ENCODE data around the gene CBY1.
A peak's percentile ranks its signal among the peaks of the same experiment; 100 is the strongest.

Gene CBY1

GRCh38 chr22:38704654-38705234 lies 48.3 kb downstream of the CBY1 start:
- no peak for DNase-seq

DNA sequence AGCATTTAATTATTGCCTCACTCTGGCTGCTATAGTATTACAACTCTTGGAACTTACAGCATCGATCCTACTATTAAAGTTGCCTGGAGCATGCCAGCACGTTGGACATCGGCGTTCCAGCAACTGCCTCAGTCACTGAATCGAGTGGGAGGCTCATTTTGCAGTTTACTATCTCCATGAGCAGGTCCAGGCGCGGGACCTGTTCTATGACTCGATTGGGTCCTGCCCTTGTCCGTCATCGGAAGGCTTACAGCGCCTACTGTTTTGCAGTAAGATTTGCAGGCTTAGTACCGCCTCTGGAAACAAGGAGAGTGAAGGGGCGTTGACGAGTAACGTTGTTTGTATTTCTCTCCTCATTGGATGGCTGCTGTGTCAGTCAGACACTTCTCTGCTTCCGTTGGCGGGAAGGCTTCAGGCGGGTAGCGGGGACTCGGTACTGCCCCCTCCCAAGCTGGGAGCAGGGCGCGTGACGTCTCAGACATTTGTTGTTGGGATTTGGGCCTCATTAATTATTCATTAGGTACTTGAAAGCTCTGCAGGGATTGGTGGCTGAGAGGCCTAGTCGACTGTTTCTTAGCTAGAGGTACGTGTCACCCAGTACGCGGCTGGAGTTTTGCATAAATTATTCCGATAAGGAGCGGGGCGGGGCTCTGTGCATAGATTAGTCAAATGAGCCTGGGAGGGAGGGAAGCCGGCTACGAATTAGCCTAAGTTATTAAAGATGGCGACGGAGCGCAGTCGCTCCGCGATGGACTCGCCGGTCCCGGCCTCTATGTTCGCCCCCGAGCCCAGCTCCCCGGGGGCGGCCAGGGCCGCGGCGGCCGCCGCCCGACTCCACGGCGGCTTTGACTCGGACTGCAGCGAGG lies 49.0 kb downstream of the CBY1 start, which contains the start of gene GTPBP1:
TSS of gene GTPBP1 (plus strand) at position 710 of the 866 bp plus-strand sequence. CDS start at position 722, 12 bp downstream.
- peak; percentile 95 for DNase-seq

DNA sequence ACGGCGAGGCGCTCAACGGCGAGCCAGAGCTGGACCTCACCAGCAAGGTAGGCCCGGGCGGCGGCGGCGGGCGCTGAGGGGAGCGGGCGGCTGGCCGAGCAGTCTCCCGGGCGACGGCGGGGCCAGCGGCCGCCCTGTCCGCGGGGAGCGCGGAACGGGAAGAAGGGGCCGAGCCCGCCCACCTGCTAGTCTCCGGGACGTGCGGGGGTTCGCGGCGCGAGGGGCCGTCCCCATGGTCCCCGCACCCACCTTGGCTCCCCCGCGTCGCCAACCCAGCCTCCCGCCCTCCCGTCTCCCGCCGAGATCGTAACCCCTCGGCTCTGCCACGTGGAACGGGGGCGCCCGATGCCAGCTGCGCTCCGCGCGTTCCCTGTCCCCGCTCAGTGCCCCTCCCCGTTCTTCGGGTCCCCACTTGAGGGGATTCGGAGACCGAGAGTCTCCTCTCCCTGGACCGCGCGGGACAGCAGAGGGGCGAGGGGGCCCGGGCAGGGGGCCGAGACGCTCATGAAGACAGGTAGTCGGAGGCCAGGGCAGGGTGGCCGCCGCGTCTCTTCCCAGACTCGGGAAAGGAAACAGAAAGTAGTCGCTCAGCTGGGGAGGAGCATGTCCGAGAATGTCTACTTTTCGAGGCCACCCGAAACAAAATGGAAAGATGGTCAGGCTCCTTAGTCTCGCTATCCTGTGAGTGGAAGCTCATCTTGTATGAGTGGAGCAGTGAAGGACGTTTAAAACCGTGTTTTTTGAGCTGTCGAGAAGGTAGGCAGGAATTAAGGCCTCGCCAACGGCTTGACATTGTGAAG lies 49.9 kb downstream of the CBY1 start:
- no peak for DNase-seq

DNA sequence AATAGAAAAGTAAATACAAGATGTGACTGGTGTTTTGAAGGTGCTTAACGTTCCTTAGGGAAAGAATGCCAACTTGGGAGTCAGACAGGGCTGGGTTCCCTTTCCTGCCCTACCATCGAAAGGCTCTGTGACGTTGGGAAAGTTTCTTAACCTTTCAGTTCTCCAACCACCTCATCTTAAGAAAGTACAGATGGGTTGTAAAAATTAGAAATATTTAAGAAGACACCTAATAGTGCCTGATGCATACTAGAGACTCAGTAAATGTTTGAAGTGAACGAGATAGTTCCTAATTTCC lies 50.4 kb downstream of the CBY1 start:
- DNase-seq = no peak

DNA sequence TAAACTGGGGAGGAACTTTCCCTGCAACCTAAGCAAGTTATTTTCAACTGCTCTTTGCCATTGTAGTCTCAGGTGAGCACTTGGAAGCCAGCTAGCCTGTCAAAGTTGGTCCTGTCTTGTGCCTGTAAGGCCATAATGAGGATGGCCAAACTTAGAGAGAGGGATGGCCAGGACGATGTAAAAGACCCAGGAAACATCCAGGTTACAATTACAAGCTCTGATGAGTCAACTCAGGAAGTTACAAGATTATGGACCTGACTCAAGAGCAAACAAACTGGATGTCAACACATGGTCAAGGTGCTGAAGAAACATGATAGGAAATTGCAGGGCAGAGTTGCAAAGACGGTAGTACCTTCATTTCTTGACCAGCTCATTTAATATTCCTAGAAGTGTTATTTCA lies 50.9 kb downstream of the CBY1 start:
- DNase-seq = no peak

DNA sequence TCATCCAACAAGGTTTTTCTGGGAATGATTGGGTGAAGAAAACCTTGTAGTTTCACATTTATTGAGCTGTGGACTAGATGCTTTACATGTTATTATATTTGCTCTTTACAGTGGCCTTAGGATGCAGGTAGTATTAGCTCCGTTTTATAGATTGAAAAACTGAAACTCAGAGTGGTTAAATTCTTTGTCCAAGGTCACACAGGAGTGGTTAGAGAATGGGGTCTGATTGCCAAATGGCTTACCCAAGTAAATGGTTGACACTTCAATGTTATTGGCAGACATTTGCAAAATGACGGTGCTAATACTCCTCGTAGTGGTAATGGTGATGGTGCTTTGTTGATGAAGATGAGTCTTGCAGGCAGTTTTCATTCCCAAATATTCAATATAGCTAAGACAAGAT lies 51.5 kb downstream of the CBY1 start:
- no peak for DNase-seq

- DNase-seq = no peak
Observed at GRCh38 chr22:38709306-38709705, 52.9 kb downstream of the CBY1 start.

DNA sequence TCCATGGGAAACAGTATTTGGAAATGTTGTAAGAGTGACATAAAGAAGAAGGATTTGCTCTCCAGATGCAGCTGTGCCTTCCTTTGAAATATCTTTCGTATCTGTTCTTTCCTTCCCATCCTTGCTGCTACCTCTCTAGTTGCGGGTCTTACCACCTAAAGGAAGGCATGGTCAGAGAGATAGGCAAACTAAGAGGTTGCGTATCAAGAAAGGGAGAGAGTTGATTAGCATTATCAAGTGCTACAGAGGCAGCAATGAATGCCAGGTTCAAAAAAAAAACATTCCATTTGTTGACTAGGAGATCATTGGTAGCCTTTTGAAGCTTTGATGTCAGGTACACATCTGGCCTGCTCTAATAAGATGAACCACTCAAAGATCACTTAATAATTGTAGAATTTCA lies 53.9 kb downstream of the CBY1 start:
- DNase-seq = no peak

DNA sequence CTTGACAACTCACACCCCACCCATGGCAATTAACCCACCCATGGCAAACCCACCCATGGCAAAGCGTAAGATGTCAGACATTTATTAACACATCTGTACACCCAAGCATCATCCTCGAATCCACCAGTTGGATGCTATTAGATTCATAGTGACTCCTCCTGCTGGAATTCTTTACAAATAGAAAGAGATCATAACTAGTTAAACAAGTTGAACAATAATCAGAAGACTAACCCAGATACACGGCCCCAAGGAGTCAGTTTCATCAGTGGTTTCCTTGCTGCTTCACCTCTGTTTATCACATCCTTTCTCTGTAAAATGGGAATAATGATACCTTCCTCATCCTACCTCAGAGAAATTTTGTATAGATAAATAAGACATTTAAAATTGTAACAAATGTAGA lies 54.4 kb downstream of the CBY1 start:
- DNase-seq = no peak

DNA sequence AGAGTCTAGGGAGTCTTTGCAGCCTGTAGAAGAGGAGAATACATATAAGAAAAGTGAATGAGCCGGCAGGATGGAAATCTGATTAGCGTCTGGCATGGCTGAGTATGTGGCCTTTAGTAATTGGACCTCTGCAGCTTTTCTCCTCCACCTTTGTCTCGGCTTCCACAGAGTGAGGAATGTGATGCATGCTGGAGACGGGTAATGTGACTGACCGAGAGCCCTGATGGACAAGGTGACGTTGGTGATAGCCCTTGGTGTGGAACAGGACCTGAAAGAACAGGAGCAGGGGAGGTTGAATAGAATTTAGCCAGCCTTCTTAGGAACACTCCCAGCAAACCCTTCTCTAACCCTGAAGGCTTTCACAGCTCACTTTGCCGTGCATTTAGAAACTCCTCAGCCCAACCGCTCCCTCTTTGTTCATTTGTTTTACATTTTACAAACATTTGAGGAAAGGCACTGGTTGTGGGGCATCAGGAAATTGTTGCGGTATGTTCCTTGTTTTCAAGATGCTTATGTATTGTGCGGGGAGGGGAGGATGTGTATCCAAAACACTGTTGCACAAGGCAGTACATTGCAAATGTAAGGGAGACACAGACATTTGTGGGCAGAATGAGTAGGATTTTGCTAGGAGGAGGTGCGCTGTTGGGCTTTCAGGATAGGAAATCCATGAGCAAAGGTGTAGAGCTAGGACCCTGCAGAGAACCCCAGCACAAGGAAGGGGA lies 56.2 kb downstream of the CBY1 start:
- no peak for DNase-seq

- no peak for DNase-seq
Observed at GRCh38 chr22:38713921-38714320, 57.5 kb downstream of the CBY1 start.

GRCh38 chr22:38715176-38715764 lies 58.8 kb downstream of the CBY1 start:
- DNase-seq = no peak

DNA sequence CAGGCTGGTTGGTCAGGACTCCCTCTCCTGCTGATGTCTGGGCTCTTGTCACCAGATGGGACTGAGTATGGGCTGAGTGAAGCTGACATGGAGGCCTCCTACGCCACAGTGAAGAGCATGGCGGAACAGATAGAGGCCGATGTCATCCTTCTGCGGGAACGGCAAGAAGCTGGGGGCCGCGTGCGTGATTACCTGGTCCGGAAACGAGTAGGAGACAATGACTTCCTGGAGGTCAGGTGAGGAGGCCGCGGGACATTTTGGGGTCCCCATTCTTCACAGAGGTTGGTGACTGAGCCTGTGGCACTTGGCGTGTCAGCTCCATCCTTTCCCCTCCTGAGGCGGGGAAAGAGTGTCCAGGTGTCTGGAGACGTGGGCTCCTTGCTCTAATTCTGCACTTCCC lies 59.4 kb downstream of the CBY1 start:
- no peak for DNase-seq

DNA sequence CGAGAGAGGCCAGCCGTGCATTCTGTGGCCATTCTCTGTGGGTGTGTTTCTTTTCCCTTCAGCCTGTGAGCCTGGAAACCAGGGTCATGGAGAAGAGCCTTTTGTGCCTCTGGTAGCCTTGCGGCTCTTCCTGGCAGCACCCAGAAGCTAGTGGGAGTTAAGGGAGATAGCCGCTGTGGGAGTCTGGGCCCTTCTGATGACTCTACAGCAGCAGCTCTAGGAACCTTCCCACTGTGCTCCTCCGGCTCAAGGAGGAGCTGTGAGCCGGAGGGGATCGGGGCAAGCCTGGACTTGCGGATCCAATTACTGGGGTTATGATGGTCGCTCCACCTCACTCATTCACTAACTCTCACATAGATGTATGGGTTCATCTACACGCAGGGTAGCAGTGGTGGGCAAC lies 59.8 kb downstream of the CBY1 start:
- DNase-seq = no peak

- no peak for DNase-seq
Observed at GRCh38 chr22:38716826-38717225, 60.4 kb downstream of the CBY1 start.

DNA sequence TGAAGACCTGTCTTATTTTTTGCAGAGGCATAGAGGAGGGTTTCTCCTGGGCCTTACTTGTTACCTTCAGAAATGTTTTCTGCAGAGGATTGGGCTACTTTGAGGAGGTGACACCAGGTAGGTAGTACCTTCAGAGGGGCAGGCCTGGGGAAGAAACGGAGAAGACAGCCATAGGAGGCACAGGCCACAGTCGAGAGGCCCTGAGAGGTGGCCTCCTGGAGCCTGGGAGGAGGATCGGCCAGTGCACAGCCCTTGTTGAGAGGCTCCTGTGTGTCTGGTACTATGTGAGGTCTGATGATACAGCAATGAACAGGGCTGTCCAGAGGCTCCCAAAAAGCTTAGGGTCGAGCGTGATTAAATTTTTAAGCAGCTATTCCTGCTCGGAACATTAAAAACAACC lies 60.8 kb downstream of the CBY1 start:
- no peak for DNase-seq

DNA sequence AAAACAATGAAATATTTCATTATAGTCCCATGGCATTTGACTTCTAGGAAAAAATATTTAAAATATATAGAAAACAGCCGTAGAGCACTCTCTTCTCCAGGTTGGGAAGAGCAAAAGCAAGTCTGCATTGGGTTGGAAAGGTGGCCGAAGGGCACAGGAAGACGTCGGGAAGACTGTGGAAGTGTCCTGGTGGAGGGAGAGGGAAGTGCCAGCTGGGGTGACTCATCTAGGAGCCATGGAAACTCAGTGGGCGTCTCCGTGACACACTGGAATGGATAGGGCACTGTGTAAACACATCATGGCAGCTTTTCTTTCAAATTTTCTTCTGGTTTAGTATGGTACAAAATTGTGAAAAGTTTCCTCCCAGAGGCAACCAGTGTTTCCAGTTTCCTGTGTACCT lies 62.0 kb downstream of the CBY1 start:
- no peak for DNase-seq

DNA sequence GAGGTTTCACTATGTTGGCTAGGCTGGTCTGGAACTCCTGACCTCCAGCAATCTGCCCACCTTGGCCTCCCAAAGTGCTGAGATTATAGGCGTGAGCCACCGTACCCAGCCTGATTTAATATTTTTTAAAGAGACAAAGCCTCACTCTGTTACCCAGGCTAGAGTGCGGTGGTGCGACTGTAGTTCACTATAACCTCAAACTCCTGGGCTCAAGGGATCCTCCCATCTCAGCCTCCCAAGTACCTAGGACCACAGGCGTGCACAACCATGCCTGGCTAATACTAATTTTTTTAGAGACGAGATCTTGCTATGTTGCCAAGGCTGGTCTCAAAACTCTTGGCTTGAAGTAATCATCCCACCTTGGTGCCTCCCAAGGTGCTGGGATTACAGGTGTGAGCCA lies 62.8 kb downstream of the CBY1 start:
- no peak for DNase-seq

GRCh38 chr22:38720350-38720749 lies 63.9 kb downstream of the CBY1 start:
- DNase-seq = no peak

GRCh38 chr22:38721551-38721950 lies 65.1 kb downstream of the CBY1 start:
- DNase-seq = no peak

All from NCI-H2081 treated with DMSO at 0.1 percent for 48 hours (cell line).